Stomach (tissue), 9 donors: Measurements from ENCODE around the gene CD84. TPM values are rescaled to one million over a fixed set of nuclear protein-coding genes. Genes with fewer than 3 reads are reported as not detected.
"Not testable (repeated sequence)": the region's sequence is repeated elsewhere in the genome, so short reads cannot be mapped to it uniquely, and the experiment has no call there.

Experiments used
- DNase-seq, 2 donors: peaks; one replicate each; pipeline versions ENCODE4 v3.0.0 to v3.0.0-alpha.2; 2013 to 2019
- H3K27ac ChIP-seq, 5 donors: fragments of 200-600 bp in 4 of 5; sonication (generic) in 4 of 5; one replicate each; pipeline ENCODE4 v1.5.1; 2013 to 2019; ENCODE audit warnings: mild to moderate bottlenecking in 1 of 5, moderate library complexity in 1 of 5
- H3K27me3 ChIP-seq, 3 donors: fragments of 200-600 bp; sonication (generic); one replicate each; pipeline ENCODE4 v1.5.1; 2017 to 2019; ENCODE audit warnings: mixed run types in 1 of 3
- H3K36me3 ChIP-seq, 4 donors: fragments of 200-600 bp; sonication (generic); 1 replicate in 3 of 4; 2 replicates in 1 of 4; pipeline ENCODE4 v1.5.1; 2016 to 2019
- H3K4me1 ChIP-seq, 4 donors: fragments of 200-600 bp; sonication (generic); one replicate each; pipeline ENCODE4 v1.5.1; 2016 to 2019
- H3K4me3 ChIP-seq, 4 donors: fragments of 200-600 bp; sonication (generic) in 3 of 4; one replicate each; pipeline ENCODE4 v1.5.1; 2016 to 2019; ENCODE audit warnings: mild to moderate bottlenecking in 1 of 4
- H3K9me3 ChIP-seq, 4 donors: fragments of 200-600 bp; sonication (generic); one replicate each; pipeline ENCODE4 v1.5.1; 2016 to 2019
- CTCF ChIP-seq, 7 experiments: fragments of 450-650 bp in 4 of 7; fragments of 200-600 bp in 3 of 7; sonication (generic) in 3 of 7; IDR thresholded peaks; one replicate each; pipeline ENCODE4 v1.5.1; 2016 to 2019; ENCODE audit warnings: antibody characterized with exemption in 7 of 7, control low read depth in 2 of 7, mild to moderate bottlenecking in 1 of 7
- EP300 ChIP-seq: sonication (generic); formaldehyde crosslinking; IDR thresholded peaks from one replicate; pipeline ENCODE4 v1.6.1; 2017; ENCODE audit warnings: antibody characterized with exemption
- POLR2A ChIP-seq, 4 donors: fragments of 450-650 bp; IDR thresholded peaks; one replicate each; pipeline ENCODE4 v1.6.1; 2016; ENCODE audit warnings: antibody characterized with exemption in 4 of 4, control low read depth in 2 of 4, mild to moderate bottlenecking in 1 of 4, moderate library complexity in 1 of 4
- POLR2AphosphoS5 ChIP-seq, 3 donors: sonication (generic); formaldehyde crosslinking; IDR thresholded peaks; one replicate each; pipeline ENCODE4 v1.6.1; 2016; ENCODE audit warnings: antibody characterized with exemption in 3 of 3
- WGBS, 5 donors: extraction: QIAGEN DNeasy Blood & Tissue Kit in 3 of 5; methylation state at CpG; one replicate each; pipeline versions ENCODE4 v1.1.5 to v1.1.7; 2013 to 2018; 5-methylcytosine and 5-hydroxymethylcytosine counted together
- intact Hi-C: fragments of 100-400 bp; cut with DNase I; formaldehyde crosslinking; loops from one replicate; pipeline ENCODE4 v1.15.1; 2023; ENCODE audit warnings: low total_unique reads
- polyA plus RNA-seq, 3 donors: library from polyadenylated mRNA; stranded (reverse); fragments of 200-250 nt; gene quantifications; one replicate each; pipeline ENCODE4 v1.2.3, GENCODE V29; 2013
- total RNA-seq, 5 donors: library from RNA; depleted of rRNA; stranded (reverse); fragments of >200 nt; gene quantifications; one replicate each; pipeline versions ENCODE4 v1.1.0 to v1.2.3, GENCODE V29; 2014 to 2016
- donor health status: healthy with polysubstance abuse.
- donor health status: Bipolar disorder and iron deficiency.
- donor health status: healthy.

CD84 gene
- total and polyA plus RNA-seq, 8 donors, result 0.23 to 7.6 (median 1.7) TPM

DNA sequence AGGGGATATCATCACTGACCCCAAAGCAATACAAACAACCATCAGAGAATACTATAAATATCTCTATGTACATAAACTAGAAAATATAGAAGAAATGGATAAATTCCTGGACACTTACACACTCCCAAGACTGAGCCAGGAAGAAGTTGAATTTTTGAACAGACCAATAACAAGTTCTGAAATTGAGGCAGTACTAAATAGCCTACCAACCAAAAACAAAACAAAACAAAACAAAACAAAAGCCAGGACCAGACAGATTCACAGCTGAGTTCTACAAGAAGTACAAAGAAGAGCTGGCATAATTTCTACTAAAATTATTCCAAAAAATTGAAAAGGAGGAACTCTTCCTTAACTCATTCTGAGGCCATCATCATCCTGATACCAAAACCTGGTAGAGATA lies 18.5 kb downstream of the CD84 start:
- Histone ChIP-seq H3K27me3 (no peaks in the 10 kb centered on the region), H3K4me1 (no peaks in the 10 kb centered on the region), H3K9me3 (peaks cover 0 to 24% (median 0%) of the 10 kb centered on the region in 4 donors), H3K36me3 (no peaks in the 10 kb centered on the region), H3K4me3 (no peak overlapping the region), H3K27ac (no peak overlapping the region)
- intact Hi-C loops, result no loop called here
- no peak for TF ChIP-seq EP300
- no peak for DNase-seq

- intact Hi-C loops, result no loop called here
- no peak overlapping the region for H3K27ac ChIP-seq
Measured at GRCh38 chr1:160560045-160560705, 19.1 kb downstream of the CD84 start.

DNA sequence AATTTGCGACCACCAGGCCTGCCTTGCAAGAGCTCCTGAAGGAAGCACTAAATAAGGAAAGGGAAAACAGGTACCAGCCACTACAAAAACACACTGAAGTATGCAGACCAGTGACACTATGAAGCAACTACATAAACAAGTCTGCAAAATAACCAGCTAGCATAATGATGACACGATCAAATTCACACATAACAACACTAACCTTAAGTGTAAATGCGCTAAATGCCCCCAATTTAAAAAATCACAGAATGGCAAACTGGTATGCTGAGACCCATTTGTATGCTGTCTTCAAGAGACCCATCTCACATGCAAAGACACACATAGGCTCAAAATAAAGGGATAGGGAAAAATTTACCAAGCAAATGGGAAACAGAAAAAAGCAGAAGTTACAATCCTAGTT lies 19.9 kb downstream of the CD84 start:
- H3K36me3 ChIP-seq, intact Hi-C loops, H3K4me3 ChIP-seq, H3K4me1 ChIP-seq, H3K27me3 ChIP-seq, DNase-seq: not testable (repeated sequence)
- WGBS, 5 donors, result 60 to 91% (median 76%) methylated on average over 3 of the region's 3 CpGs
- peaks cover 0 to 24% (median 0%) of the 10 kb centered on the region in 4 donors for H3K9me3 ChIP-seq
- H3K27ac ChIP-seq, result peak overlapping the region in 1 of 5 donors; percentile 7

More at GRCh38 chr1:160560045-160560705, 19.1 kb downstream of the CD84 start:
- no peaks in the 10 kb centered on the region for H3K4me1 ChIP-seq
- H3K27me3 ChIP-seq, result no peaks in the 10 kb centered on the region
- WGBS, 5 donors, result 72 to 86% (median 79%) methylated on average over 4 of the region's 4 CpGs
- H3K4me3 ChIP-seq, result no peak overlapping the region
- no peaks in the 10 kb centered on the region for H3K36me3 ChIP-seq
- H3K9me3 ChIP-seq, result peaks cover 0 to 24% (median 0%) of the 10 kb centered on the region in 4 donors
- TF ChIP-seq POLR2A (IDR thresholded peaks at IDR 0.05), result no peak
- no peak for TF ChIP-seq CTCF (IDR thresholded peaks at IDR 0.05)
- no peak for TF ChIP-seq EP300
- TF ChIP-seq POLR2AphosphoS5 (IDR thresholded peaks at IDR 0.05), result no peak
- no peak for DNase-seq

- no peaks in the 10 kb centered on the region for H3K36me3 ChIP-seq
- no peak for DNase-seq
- no peak overlapping the region for H3K4me3 ChIP-seq
- peaks cover 0 to 24% (median 0%) of the 10 kb centered on the region in 4 donors for H3K9me3 ChIP-seq
- intact Hi-C loops, result no loop called here
- no peak for TF ChIP-seq EP300
- no peak for TF ChIP-seq POLR2AphosphoS5 (IDR thresholded peaks at IDR 0.05)
- no peak for TF ChIP-seq POLR2A (IDR thresholded peaks at IDR 0.05)
- no peak for TF ChIP-seq CTCF (IDR thresholded peaks at IDR 0.05)
- H3K27ac ChIP-seq, result peak overlapping the region in 2 of 5 donors; percentile 1 to 7
- H3K4me1 ChIP-seq, result no peaks in the 10 kb centered on the region
- 56 to 78% (median 68%) methylated on average over 4 of the region's 4 CpGs for WGBS, 5 donors
- H3K27me3 ChIP-seq, result no peaks in the 10 kb centered on the region
Measured at GRCh38 chr1:160558660-160559380, 20.5 kb downstream of the CD84 start.

GRCh38 chr1:160553778-160554177 lies 25.5 kb downstream of the CD84 start:
- H3K27me3 ChIP-seq, result no peaks in the 10 kb centered on the region
- H3K36me3 ChIP-seq, result peaks cover 0 to 5% (median 0%) of the 10 kb centered on the region in 4 donors
- no peak for DNase-seq
- 76 to 86% (median 78%) methylated on average over 4 of the region's 4 CpGs for WGBS, 5 donors
- peaks cover 0 to 4% (median 2%) of the 10 kb centered on the region in 4 donors for H3K4me1 ChIP-seq
- TF ChIP-seq EP300 (no peak), CTCF (IDR thresholded peaks at IDR 0.05) (no peak), POLR2A (IDR thresholded peaks at IDR 0.05) (no peak), POLR2AphosphoS5 (IDR thresholded peaks at IDR 0.05) (no peak)
- H3K4me3 ChIP-seq, result no peak overlapping the region
- H3K9me3 ChIP-seq, result no peaks in the 10 kb centered on the region
- intact Hi-C loops, result no loop called here
- no peak overlapping the region for H3K27ac ChIP-seq
